ENCODE results near the gene GRN.

- TF ChIP-seq SIN3A (IDR thresholded peaks at IDR 0.05; ENCODE audit: borderline replicate concordance, insufficient read depth, low read length) (no peak), POLR2AphosphoS5 (IDR thresholded peaks at IDR 0.05; ENCODE audit: low read depth, low read length) (no peak)
Observed at GRCh38 chr17:44374306-44375195, 29.4 kb downstream of the GRN start.

Measured in PFSK-1 (cell line).